Keratinocyte (primary cell): ENCODE data around the gene XAB2. TPM values are rescaled to one million over a fixed set of nuclear protein-coding genes. Genes with fewer than 3 reads are reported as not detected.

Experiments
- DNase-seq: peaks from one replicate; pipeline ENCODE4 v3.0.0-alpha.2; 2011; ENCODE audit warnings: low read depth, missing footprints, low spot score
- FAIRE-seq: peaks from 2 replicates; lab custom pipeline; 2011; peaks lifted over from hg19 to GRCh38; lab: Jason Lieb, UNC
- H2AFZ ChIP-seq: 2 replicates; pipeline ENCODE4 v1.6.0; 2012; ENCODE audit warnings: low read length, control low read depth, inconsistent platforms; ENCODE audit not compliant: control insufficient read depth
- H3K27ac ChIP-seq: 2 replicates; pipeline ENCODE4 v1.5.1; 2011; ENCODE audit warnings: low read length; ENCODE audit not compliant: control insufficient read depth, insufficient read depth
- H3K27me3 ChIP-seq: 3 replicates; pipeline ENCODE4 v1.6.0; 2011; ENCODE audit warnings: low read length; ENCODE audit not compliant: control insufficient read depth, insufficient read depth; ENCODE audit errors: extremely low read depth
- H3K36me3 ChIP-seq, 2 experiments: 2 replicates in 1 of 2; 3 replicates in 1 of 2; pipeline ENCODE4 v1.5.1; 2011; ENCODE audit warnings: low read length in 2 of 2, mild to moderate bottlenecking in 1 of 2; ENCODE audit not compliant: control insufficient read depth in 2 of 2, insufficient read depth in 2 of 2; ENCODE audit errors: extremely low read depth in 1 of 2
- H3K4me1 ChIP-seq: 3 replicates; pipeline ENCODE4 v1.5.1; 2011; ENCODE audit warnings: low read length; ENCODE audit not compliant: control insufficient read depth, insufficient read depth; ENCODE audit errors: extremely low read depth
- H3K4me2 ChIP-seq: 3 replicates; pipeline ENCODE4 v1.6.0; 2011; ENCODE audit warnings: low read depth, low read length; ENCODE audit not compliant: control insufficient read depth, insufficient read depth; ENCODE audit errors: extremely low read depth
- H3K4me3 ChIP-seq, 3 experiments: fragments of 200-600 bp in 1 of 3; sonication (generic) in 1 of 3; 2 replicates in 2 of 3; 3 replicates in 1 of 3; pipeline ENCODE4 v1.5.1; 2011 to 2016; ENCODE audit warnings: low read length in 3 of 3, mild to moderate bottlenecking in 3 of 3, control low read depth in 2 of 3, inconsistent platforms in 1 of 3, low read depth in 1 of 3, mixed read lengths in 1 of 3, mixed run types in 1 of 3, moderate library complexity in 1 of 3; ENCODE audit not compliant: control insufficient read depth in 2 of 3, insufficient read depth in 2 of 3; ENCODE audit errors: extremely low read depth in 1 of 3
- H3K79me2 ChIP-seq: 2 replicates; pipeline ENCODE4 v1.6.0; 2012; ENCODE audit warnings: low read length; ENCODE audit not compliant: control insufficient read depth, insufficient read depth
- H3K9ac ChIP-seq: 3 replicates; pipeline ENCODE4 v1.6.0; 2011; ENCODE audit warnings: low read length; ENCODE audit not compliant: control insufficient read depth, insufficient read depth; ENCODE audit errors: extremely low read depth
- H3K9me1 ChIP-seq: 3 replicates; pipeline ENCODE4 v1.6.0; 2011; ENCODE audit warnings: low read length; ENCODE audit not compliant: control insufficient read depth, insufficient read depth; ENCODE audit errors: extremely low read depth
- H3K9me3 ChIP-seq: 2 replicates; pipeline ENCODE4 v1.5.1; 2012; ENCODE audit warnings: low read depth, low read length; ENCODE audit not compliant: control insufficient read depth
- H4K20me1 ChIP-seq: 3 replicates; pipeline ENCODE4 v1.6.0; 2011; ENCODE audit warnings: low read length; ENCODE audit not compliant: control insufficient read depth, insufficient read depth; ENCODE audit errors: extremely low read depth
- CTCF ChIP-seq, 3 experiments: IDR thresholded peaks in 1 of 3; conservative IDR thresholded peaks in 1 of 3; optimal IDR thresholded peaks in 1 of 3; 2 replicates in 2 of 3; 3 replicates in 1 of 3; pipeline versions ENCODE3 to v1.5.1; 2011; ENCODE audit warnings: low read length in 3 of 3, mild to moderate bottlenecking in 3 of 3, moderate library complexity in 2 of 3, control low read depth in 1 of 3, inconsistent platforms in 1 of 3; ENCODE audit not compliant: insufficient read depth in 2 of 3; ENCODE audit errors: extremely low read depth in 1 of 3
- EZH2 ChIP-seq: IDR thresholded peaks from one replicate; pipeline ENCODE4 v1.6.1; 2012; ENCODE audit warnings: inconsistent platforms, mild to moderate bottlenecking, low read length, moderate library complexity
- dilution Hi-C: fragments of 300-500 bp; cut with MboI; formaldehyde crosslinking; loops from one replicate; pipeline ENCODE4 v1.7.0; 2020; ENCODE audit warnings: low sequenced_read_pairs; ENCODE audit not compliant: extremely low pct_ligation_motif_present
- polyA plus RNA-seq, 5 experiments: library from polyadenylated mRNA; depleted of rRNA in 3 of 5; stranded (reverse) in 3 of 5; stranded (forward) in 1 of 5; unstranded in 1 of 5; fragments of >200 nt; gene quantifications; 1 replicate in 1 of 5; 2 replicates in 3 of 5; 3 replicates in 1 of 5; pipeline versions ENCODE4 v1.2.1 to v1.2.3, GENCODE V29; 2011 to 2012; ENCODE audit warnings: missing spikeins in 2 of 5, low read depth in 1 of 5, low replicate concordance in 1 of 5

XAB2 gene
- polyA plus RNA-seq, 1 donor (not counting 4 experiments of a cell fraction or from before 2014, with no cell fraction given), result 15.6 TPM

- H3K9ac ChIP-seq, result no peak overlapping the region
- peaks cover 3% of the 10 kb centered on the region for H3K4me1 ChIP-seq
- no peak overlapping the region for H2AFZ ChIP-seq
- peaks cover 2% of the 10 kb centered on the region for H3K79me2 ChIP-seq
- no peaks in the 10 kb centered on the region for H3K27me3 ChIP-seq
- no peaks in the 10 kb centered on the region for H3K9me1 ChIP-seq
- no peak for DNase-seq
- dilution Hi-C loops, result no loop called here
- peaks cover 2 to 12% of the 10 kb centered on the region in 2 experiments for H3K36me3 ChIP-seq
- no peak overlapping the region for H3K4me3 ChIP-seq
- FAIRE-seq, result no peak
- H4K20me1 ChIP-seq, result no peaks in the 10 kb centered on the region
- TF ChIP-seq EZH2, result no peak
- TF ChIP-seq CTCF (optimal IDR thresholded peaks at IDR 0.05 in 1 of 3, IDR thresholded peaks at IDR 0.05 in 1 of 3, conservative IDR thresholded peaks at IDR 0.05 in 1 of 3; ENCODE audit: extremely low read depth in 1 of 3, insufficient read depth in 2 of 3, low read length in 3 of 3), result no peak
- no peaks in the 10 kb centered on the region for H3K9me3 ChIP-seq
- H3K4me2 ChIP-seq, result no peak overlapping the region
- no peak overlapping the region for H3K27ac ChIP-seq
Measured at GRCh38 chr19:7605490-7606222, 23.7 kb downstream of the XAB2 start.

- Histone ChIP-seq H3K36me3 (peaks cover 2 to 12% of the 10 kb centered on the region in 2 experiments), H3K4me3 (no peak overlapping the region), H3K9me3 (no peaks in the 10 kb centered on the region), H3K4me2 (no peak overlapping the region), H3K27me3 (no peaks in the 10 kb centered on the region), H3K9me1 (no peaks in the 10 kb centered on the region), H2AFZ (no peak overlapping the region), H4K20me1 (no peaks in the 10 kb centered on the region), H3K9ac (no peak overlapping the region), H3K27ac (no peak overlapping the region), H3K79me2 (peaks cover 2% of the 10 kb centered on the region), H3K4me1 (peaks cover 3% of the 10 kb centered on the region)
- DNase-seq (no peak), FAIRE-seq (no peak)
- TF ChIP-seq CTCF (optimal IDR thresholded peaks at IDR 0.05 in 1 of 3, IDR thresholded peaks at IDR 0.05 in 1 of 3, conservative IDR thresholded peaks at IDR 0.05 in 1 of 3; ENCODE audit: extremely low read depth in 1 of 3, insufficient read depth in 2 of 3, low read length in 3 of 3) (no peak), EZH2 (no peak)
- dilution Hi-C loops, result no loop called here
Measured at GRCh38 chr19:7603919-7604318, 25.4 kb downstream of the XAB2 start.
